Activated T-cell treated with anti-CD3 and anti-CD28 coated beads for 1 hour (primary cell): ENCODE measurements around the gene PSAPL1.

Experiments
- DNase-seq: peaks from one replicate; pipeline ENCODE4 v3.0.0-alpha.2; 2020; ENCODE audit warnings: low read depth

The PSAPL1 gene

DNA sequence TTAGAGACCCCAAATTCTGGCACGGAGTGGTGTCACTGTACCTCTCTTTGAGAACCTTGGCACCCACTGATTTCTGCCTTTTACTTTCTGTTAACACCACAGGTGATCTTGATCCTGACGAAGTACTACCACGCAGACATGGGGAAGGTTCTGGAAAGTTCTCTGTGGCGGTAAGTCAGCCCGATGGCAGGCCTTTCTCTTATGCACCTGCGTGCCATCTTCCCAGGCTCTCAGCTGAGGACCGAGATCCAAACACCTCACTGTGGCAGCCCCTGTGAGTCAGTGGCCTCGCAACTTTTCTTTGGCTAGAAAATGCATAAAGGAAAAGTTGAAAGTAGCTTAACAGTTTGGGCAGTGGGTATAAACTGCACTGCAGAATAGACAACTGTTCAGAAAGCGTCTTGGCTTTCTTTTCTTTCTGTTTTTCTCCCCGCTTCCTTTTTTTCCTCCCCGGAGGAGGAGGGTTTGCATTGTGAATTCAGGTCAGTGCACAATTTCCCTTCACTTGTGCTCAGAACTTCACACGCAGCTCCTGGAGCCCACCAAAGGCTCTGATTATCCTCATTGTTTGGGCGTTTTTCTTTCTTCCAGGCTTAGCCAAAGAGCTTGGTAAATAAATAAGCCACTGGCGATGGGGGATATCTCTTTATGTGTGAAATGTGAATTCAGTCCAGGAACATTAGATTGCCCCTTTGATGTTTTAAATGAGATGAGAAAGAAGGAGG is 38.4 kb downstream of the PSAPL1 start:
- DNase-seq, result no peak

DNA sequence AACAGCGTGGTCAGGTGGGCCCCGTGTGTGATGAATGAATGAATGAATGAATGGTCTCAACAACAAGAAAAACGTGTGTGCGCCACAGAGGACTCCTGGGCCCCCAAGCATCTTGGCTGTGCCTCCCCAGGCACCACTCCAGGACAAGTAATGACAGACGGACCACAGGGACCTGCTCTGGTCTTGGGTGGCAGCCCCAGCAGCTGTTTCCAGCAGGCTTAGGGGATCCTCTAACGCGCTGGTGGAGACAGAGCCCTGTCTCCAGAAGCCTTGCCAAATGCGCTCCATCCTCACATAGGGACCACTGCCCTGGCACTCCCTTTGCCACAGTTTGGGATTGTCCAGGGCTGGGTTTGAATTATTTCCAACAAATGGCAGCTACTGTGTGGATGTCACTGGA is 39.1 kb downstream of the PSAPL1 start:
- DNase-seq, result no peak

DNA sequence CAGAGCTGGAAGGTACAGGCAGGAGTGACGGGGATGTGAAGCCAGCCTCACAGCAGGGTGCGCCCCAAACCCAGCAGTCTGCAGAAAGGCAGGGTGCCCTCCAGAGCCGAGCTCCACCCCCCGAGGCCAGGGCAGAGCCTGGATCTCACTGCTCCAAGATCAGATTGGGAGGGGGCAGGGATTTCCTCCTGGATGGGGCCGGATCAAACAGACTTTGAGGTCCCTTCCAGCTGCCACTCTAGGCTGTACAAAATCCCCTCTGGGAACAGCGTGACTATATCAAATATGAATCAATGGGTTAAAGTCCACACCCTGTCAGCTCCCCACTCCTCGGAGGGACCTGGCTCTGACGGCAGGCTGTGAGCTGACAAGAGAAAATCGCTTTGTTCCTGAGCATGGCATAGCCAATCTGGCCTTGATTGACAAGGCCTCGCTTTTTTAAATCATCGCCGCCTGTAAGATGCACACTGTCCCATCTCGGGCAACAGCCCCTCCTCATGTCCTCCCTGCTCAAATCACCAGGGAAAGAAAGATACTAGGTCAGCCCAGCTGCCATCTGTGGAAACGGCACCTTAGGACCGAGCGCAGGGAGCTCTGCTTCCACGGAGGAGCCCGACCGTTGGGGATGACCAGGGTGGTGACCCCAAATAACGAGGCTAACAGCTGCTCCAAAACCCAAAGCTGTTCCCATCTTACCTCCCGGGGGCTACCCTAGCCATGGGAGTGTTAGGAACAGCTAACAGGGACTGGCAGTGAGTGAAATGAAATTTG is 39.9 kb downstream of the PSAPL1 start:
- no peak for DNase-seq

DNA sequence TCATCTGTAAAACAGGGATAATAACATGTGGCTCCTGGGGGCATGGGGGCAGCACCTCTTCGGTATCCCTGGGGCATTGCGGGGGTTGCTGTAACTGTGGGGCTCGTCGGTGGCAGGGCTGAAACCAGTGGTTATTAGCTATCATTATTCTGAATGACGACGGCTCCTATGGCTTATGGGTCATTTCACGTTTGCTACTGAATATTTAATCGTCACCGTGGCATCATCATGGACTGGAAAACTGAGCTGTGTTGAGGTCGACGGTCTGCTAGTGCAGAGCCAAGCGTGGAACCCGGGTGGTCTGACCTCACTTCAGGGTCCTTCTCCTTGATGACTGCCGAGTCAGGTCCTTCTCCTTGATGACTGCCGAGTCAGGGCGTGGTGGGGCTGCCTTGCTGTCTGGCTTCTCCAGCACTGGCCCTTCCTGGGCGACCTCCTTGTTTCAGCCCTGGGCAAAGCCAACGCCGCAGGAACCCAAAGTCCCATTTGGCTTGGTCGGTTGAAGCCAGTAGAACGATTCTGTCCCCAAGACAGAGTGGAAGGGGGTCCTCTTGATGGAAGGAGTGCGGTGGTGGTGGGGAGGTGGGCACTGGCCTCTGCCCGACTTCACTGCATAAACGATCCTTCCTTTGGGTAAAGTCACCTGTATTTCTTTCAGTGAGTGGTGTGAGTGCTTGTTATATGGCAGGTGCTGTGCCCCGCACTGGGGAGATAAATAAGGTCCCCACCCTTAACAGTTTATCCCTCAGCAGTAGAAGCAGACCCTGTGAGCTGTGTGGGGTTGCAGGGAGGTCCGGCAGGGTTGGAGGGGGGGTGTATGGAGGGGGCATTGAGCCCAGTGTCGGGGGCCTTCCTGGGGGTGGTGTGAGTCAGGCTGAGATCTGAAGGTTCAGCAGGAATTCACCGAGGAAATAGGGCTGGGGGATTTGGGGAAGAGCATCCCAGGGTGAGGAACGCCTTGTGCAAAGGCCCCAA is 40.8 kb downstream of the PSAPL1 start:
- DNase-seq, result no peak

DNA sequence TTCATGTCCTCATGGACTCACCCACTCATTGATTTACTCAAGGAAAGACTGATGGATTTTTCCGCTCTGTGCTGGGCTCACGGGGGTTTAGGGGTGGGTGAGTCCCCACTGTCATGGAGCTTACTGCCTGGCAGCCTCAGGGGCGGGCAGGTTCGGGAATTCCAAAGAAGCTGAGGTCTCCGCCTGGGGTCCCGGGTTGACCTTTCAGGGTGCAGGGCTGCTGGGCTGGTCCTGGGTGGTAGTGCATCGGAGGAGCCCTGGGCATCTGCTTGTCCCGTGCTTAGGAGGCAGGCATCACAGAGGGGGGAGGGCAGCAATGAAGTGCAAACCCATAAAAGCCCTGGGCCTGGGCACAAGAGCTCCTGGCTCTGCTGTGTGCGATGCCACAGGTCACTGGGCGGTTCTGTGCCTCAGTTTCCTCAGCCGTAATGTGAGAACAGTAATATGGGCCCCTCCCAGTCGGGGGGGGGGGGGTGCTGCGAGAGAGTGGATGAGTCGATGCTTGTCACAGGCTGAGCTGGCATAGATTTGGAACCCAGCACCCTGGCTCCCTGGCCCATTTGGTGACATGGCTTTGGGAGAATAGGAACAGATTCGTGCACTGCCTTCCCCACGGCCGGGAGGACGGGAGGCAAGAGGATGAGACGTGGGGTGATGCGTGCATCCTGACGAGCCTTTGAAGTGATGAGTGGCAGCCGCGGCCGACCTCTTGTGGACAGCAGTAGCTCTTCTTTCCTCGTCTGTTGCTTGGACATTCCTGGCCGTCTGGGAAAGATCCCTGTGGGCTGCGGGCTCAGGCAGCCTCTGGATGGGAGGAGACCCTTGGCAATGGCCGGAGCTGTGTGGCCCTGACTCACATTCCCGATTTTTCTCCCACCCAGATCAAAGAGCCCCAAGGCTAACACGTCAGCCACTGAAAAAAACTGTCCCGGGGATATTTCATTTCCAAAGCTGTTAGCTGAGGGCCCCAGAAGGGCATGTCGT is 42.0 kb downstream of the PSAPL1 start:
- no peak for DNase-seq

DNA sequence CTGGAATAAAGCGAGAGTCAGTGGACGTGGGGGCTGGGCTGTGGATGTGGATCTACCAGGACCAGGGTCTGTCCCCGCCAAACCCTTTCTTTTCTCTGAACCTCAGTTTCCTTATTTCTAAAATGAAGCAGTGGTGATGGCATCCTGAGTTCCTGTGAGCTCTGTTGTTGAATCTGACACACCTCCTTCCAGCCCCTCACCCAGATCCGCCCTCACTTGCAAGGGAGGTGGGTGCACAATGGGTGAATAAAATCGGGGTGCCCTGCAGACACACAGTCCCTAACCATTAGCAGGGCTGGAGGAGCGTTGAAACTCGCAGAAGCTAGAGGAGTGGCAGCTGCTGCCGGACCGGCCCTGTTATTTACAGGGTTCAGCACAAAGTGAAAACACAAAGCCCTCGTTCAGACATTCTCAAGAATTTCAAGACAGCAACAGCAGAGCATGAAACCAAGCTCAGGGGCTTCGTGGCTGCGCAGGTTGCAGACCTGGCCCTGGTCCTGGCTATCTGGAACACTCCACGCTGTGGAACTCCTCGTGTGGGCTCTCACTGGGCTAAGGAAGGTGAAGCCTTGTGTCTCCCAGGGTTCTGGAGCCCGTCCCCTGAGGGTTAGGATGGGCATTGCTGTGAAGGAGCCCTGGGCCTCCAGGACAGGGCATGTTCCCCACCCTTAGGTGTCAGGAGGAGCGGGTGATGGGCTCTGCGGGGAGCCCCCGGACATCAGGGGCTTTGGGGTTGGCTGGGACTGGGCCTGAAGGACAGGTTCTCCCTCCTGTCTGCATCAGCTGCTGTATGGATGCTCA is 42.9 kb downstream of the PSAPL1 start:
- no peak for DNase-seq

DNA sequence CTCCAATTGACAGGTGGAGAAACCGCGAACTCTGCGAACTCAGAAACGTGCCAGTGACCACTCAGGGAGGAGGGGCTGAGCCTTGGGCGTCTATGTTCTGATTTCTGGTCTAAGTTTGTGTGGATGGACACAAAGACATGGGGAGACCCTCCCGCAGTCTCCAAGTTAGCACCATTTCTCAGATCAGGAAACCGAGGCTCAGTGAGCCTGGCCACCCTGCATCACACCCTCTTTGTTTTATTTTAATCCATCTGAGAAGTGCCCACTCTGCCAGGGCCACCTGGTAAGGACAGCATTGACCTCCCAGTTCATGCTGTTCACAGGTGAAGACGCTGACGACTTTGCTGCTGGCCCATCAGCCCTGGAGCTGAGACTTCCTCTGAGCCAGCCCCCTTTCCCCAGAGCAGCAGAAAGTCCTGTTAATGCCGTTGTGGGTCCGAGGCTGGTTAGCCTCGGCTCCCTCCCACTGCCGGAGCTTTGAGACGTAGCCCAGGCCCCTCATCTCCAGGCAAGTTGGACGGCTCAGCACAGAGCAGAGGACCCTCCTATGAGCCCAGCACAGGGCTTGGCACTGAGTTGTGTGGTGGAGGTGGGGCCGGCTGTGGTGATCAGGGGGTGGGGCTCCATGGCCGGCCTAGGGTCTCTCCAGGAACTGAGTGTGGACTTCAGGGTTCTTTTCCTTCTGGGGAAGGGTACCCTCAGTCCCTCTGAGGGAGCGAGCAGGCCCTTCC is 43.7 kb downstream of the PSAPL1 start:
- no peak for DNase-seq

DNA sequence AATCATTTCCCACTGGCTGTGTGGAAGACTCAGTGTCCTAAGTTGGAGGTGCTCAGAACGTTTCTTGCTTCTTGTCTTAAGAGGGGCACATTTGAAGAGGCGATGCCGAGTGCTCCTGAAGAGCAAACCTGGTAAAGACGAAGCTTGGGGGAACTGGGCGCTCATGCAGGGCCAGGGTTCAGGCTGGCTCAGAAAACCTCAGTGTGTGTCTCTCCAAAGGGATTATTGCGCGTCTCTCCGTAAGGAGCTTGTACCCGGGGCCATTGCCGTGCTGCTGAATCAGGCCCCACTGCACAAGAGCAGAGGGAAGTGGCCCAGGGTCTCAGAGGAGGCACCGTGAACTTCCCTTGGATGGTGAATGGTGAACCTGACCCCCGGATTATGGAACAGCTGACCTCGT is 44.4 kb downstream of the PSAPL1 start:
- DNase-seq, result no peak

DNA sequence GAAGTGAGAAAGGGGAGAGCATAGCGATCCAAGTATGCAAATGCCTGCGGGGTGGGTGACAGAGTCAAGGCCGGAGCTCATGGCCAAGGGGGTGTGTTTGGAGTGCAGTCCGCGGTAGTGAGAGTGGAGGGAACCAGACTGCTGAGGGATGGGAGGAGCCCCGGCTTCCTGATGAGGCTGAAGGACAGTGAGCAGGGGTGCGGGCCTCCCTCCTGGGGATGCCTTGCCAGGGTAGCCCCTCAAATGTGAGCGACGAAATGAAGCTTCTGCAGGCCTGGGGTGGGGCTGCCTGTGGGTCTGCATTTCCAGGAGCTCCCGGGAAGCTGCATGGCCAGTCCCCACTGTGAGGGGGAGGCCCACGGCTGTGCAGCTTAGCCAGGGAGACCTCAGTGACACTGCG is 45.0 kb downstream of the PSAPL1 start:
- DNase-seq, result no peak

DNA sequence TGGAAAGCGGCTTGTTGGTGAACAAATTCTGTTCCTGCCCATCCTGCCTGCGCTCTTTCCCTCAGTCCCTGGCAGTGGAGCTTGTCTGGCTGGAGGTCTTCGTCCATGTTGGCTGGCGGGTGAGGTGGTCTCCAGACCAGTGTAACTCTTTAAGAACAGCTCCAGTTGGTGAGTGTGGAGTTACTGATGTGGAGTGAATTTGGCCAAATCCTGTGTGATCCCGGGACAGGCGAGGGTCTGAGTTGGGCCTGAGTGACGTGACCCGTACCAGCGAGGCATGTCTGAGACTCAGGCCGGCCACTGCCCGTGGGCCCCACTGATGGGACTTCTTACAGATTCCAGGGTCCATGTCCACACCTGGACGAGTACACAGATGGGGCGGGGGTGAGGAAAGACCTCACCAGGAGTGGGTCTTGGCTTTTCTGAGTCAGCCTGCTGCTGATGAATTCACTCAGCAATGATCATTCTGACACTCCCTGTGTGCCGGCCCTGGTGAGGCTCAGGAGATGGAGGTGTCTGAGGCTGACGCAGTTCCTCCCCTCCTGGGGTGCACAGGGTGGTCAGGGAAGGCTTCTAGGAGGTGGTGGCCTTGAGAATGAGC is 45.5 kb downstream of the PSAPL1 start:
- DNase-seq, result no peak

DNA sequence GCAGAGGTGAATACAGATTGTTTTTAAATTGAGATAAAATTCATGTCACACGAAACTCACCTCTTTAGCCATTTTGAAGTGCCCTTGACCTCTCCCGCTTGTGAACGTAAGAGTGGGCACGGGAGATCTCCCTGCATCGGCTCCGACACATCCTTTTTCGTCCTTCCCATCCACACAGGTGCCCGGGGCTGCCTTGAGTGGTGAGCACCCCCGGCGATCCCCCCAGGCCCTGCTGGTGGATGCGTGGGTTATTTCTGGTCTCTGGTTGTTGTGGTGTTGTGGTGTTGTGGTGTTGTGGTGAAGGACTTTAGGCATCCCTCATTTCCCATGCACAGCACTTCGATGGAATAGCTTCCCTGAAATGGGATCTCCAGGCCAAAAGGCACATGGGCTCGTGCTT is 46.1 kb downstream of the PSAPL1 start:
- DNase-seq, result no peak

DNA sequence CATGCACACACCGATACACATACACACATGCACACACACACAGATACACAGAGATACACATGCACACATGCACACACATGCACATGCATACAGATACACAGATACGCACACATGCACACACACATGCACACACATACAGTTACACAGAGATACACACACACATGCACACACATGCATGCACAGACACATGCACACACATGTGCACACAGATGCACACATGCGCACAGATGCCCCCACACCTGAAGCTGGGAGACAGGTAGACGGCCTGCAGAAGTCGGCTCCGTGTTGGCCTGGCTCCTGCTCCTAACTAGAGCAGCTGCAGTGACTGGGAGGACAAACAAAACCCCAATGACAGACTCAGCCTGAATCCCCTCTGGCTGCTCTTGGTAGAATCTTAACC is 46.8 kb downstream of the PSAPL1 start:
- DNase-seq, result no peak

DNA sequence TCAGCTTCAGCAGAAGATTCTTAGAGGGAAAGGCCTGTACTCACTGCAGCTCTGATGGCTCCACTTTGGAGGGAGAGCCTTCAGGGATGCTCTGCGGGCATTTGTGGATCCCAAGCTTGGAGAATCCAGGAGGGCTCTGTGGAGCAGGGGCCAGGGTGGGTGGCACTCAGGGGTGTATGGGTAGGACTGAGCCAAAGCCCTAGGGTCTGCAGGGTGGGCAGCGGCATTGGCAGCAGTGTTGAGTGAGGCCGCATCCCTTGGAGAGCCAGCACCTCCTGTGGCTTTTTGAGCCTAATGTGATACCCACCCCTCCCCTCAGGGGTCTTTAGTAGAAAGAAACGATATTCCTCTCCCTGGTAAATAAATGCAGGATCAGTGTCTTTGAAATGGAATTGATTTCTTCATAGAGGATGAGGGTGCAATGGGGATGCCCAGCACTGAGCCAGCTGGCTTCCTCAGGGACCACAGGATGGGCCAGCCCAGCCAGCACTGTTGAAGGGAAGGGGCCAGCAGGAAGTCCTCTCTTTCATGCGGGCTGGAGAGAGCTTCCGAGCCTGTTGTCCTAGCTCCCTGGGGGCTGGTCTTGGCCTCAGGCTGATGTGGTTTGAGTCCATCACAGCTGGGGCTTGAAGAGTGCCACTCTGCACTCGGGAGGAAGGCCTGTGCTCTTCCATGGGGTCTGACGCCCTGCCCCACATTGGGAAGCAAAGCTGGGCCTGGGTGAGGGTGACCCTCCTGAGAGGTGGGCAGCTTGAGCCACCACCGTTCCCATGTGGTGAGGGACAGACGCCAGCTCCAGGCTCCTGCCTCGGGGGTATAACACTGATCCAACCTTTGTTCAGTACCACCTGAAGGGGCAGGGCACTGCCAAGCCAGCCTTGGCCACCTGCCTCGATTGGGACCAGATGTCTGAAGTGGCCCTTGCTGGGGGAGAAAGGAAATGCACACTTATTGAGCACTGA is 49.5 kb downstream of the PSAPL1 start:
- no peak for DNase-seq

DNA sequence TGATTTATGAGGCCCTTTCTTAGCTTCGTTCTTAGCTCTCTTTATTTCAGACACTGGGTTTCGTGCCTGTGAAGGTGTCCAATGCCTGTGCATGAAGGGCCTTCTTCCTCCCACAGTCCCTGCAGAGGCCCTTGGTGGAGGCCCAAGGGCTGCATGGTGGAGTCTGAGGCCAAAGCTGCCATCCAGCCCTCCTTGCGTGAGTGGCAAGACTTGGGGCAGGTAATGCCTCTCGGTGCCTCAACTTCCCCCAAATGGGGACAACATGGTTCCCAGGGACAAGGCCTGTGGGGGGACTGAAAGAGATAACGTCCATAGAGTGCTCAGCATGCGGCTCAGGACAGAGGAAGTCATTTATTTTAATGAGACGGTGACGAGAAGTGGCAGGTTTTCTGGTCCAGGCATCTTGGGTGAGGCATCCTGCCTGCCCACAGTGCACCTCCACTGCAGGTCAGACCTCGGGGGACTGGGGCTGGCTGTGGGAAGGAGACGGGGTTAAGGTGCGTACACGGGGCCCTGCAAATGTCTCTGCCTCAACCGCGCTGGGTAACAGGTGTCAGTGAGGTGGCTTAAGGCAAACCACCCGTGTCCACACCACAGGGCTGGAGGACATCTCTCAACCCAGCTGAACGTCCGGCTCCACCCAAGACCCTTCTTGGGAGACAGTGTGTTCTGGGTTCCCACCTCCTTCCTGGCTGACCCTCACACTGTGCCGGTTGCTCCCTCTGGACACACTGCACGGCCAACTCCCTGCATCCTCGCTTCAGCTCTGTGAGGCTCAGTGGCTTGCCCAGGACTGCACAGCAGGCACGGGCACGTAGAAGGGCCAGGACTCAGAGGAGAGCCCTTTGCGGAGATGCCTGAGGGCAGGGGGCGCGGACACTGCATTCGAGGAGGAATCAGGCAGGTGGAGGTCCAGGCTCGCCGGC is 50.5 kb downstream of the PSAPL1 start:
- no peak for DNase-seq

DNA sequence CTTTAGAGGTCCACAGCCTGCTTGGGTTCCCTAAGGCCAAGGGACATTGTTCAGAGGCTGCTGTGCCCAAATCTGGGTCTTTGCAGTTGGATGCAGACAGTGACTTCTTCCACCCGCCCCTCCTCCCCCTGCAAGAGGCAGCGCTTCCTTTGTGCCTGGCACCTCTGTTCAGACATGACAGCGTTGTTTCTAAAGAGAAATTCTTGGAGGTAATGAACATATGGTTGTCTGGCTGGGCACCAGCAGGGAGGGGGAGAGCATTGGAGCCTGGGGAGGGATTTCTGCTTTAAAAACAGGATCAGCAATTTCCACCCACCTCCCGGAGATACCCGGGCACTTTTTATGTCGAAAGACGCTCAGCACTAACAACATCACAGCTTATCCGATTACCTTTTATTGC is 51.5 kb downstream of the PSAPL1 start:
- DNase-seq, result no peak

DNA sequence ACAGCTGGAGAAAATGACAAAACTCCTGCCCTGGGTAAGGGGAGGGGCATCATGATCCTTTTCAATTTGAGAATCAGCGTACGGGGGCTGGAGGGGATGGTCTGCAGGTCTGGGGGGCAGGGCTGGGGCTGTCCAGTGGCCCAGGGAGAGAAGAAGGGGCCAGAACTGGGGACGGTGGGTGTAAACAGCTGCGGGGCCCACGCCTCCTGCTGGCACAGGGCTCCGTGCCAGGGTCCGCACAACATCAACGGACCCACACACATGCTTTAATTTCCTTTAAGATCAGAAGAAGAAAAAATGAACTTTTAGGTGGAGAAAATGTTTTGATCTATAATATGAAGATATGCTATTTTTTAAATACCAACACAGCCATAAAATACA is 52.1 kb downstream of the PSAPL1 start:
- no peak for DNase-seq
